ENCODE results near the gene YBX3.

DNA sequence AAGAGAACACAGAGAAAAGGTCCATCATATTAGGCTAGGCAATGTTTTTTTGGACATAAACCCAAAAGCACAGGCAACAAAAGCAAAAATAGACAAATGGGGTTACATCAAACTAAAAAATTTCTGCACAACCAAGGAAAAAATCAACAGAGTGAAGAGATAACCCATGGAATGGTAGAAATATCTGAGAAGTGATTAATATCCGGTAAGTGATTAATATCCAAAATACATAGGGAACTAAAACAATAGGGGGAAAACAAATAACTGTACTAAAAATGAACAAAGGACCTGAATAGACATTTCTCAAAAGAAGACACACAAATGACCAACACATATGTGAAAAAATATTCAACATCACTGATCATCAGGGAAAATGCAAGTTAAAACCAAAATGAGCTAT lies 53.6 kb downstream of the YBX3 start:
- TF ChIP-seq EZH2 (IDR thresholded peaks at IDR 0.05; ENCODE audit: low read length, unreplicated experiment) (no peak), EZH2phosphoT487 (IDR thresholded peaks at IDR 0.05; ENCODE audit: borderline replicate concordance, low read length) (no peak)
- TF ChIP-seq, protein P1, sequence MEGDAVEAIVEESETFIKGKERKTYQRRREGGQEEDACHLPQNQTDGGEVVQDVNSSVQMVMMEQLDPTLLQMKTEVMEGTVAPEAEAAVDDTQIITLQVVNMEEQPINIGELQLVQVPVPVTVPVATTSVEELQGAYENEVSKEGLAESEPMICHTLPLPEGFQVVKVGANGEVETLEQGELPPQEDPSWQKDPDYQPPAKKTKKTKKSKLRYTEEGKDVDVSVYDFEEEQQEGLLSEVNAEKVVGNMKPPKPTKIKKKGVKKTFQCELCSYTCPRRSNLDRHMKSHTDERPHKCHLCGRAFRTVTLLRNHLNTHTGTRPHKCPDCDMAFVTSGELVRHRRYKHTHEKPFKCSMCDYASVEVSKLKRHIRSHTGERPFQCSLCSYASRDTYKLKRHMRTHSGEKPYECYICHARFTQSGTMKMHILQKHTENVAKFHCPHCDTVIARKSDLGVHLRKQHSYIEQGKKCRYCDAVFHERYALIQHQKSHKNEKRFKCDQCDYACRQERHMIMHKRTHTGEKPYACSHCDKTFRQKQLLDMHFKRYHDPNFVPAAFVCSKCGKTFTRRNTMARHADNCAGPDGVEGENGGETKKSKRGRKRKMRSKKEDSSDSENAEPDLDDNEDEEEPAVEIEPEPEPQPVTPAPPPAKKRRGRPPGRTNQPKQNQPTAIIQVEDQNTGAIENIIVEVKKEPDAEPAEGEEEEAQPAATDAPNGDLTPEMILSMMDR (conservative IDR thresholded peaks at IDR 0.05; ENCODE audit: low read depth, low read length) = no peak

Data from PC-3 (cell line).